Neuronal stem cell (in vitro differentiated cells): ENCODE results near the gene SBDS.

Experiments used
- DNase-seq: peaks from one replicate; pipeline ENCODE4 v3.0.0-alpha.2; 2013; ENCODE audit warnings: low spot score
- H2AFZ ChIP-seq: one replicate; pipeline ENCODE4 v1.6.1; 2013; ENCODE audit warnings: mild to moderate bottlenecking, low read length, inconsistent platforms
- H2AK5ac ChIP-seq: 2 replicates; pipeline ENCODE4 v1.6.1; 2013; ENCODE audit warnings: low read depth, mild to moderate bottlenecking, inconsistent platforms, low read length, moderate library complexity, mixed read lengths
- H2BK120ac ChIP-seq: 2 replicates; pipeline ENCODE4 v1.6.1; 2013; ENCODE audit warnings: low read depth, mild to moderate bottlenecking, inconsistent platforms, low read length, moderate library complexity, mixed read lengths
- H2BK12ac ChIP-seq: one replicate; pipeline ENCODE4 v1.6.1; 2013; ENCODE audit warnings: low read length, inconsistent platforms
- H2BK15ac ChIP-seq: 2 replicates; pipeline ENCODE4 v1.6.1; 2013; ENCODE audit warnings: mild to moderate bottlenecking, low read length, inconsistent platforms, mixed read lengths
- H2BK5ac ChIP-seq: one replicate; pipeline ENCODE4 v1.6.1; 2013; ENCODE audit warnings: inconsistent platforms, mild to moderate bottlenecking, low read length, moderate library complexity
- H3K14ac ChIP-seq: one replicate; pipeline ENCODE4 v1.6.1; 2013; ENCODE audit warnings: low read length, inconsistent platforms
- H3K18ac ChIP-seq: 2 replicates; pipeline ENCODE4 v1.6.1; 2013; ENCODE audit warnings: low read length, inconsistent platforms
- H3K23ac ChIP-seq: 2 replicates; pipeline ENCODE4 v1.6.1; 2013; ENCODE audit warnings: low read depth, mild to moderate bottlenecking, mixed read lengths, low read length, inconsistent platforms; ENCODE audit not compliant: poor library complexity
- H3K27ac ChIP-seq: replicated peaks from 3 replicates; pipeline ENCODE4 v1.5.1; 2013; ENCODE audit warnings: low read length, inconsistent platforms
- H3K27me3 ChIP-seq, 3 experiments: 2 replicates each; pipeline ENCODE4 v1.6.1; 2013; ENCODE audit warnings: low read length in 3 of 3, mild to moderate bottlenecking in 2 of 3, inconsistent platforms in 1 of 3, low read depth in 1 of 3, mixed read lengths in 1 of 3, moderate library complexity in 1 of 3; ENCODE audit not compliant: control insufficient read depth in 3 of 3, insufficient read depth in 3 of 3
- H3K36me3 ChIP-seq, 2 donors: replicated peaks in 1 of 2; 2 replicates each; pipeline ENCODE4 v1.6.1; 2013; ENCODE audit warnings: low read length in 2 of 2; ENCODE audit not compliant: control insufficient read depth in 2 of 2, insufficient read depth in 2 of 2
- H3K4ac ChIP-seq: 2 replicates; pipeline ENCODE4 v1.6.1; 2013; ENCODE audit warnings: inconsistent platforms, mild to moderate bottlenecking, low read length, moderate library complexity
- H3K4me1 ChIP-seq, 2 donors: 1 replicate in 1 of 2; 2 replicates in 1 of 2; pipeline ENCODE4 v1.6.1; 2013; ENCODE audit warnings: low read length in 2 of 2, low read depth in 1 of 2; ENCODE audit not compliant: control insufficient read depth in 2 of 2, insufficient read depth in 1 of 2
- H3K4me2 ChIP-seq: one replicate; pipeline ENCODE4 v1.6.1; 2013; ENCODE audit warnings: mild to moderate bottlenecking, low read length, inconsistent platforms; ENCODE audit not compliant: insufficient read depth, poor library complexity, severe bottlenecking
- H3K4me3 ChIP-seq, 2 donors: 2 replicates each; pipeline ENCODE4 v1.5.1; 2013; ENCODE audit warnings: low read length in 2 of 2, mild to moderate bottlenecking in 2 of 2, inconsistent platforms in 1 of 2, moderate library complexity in 1 of 2
- H3K79me1 ChIP-seq: one replicate; pipeline ENCODE4 v1.6.1; 2013; ENCODE audit warnings: low read depth, mild to moderate bottlenecking, inconsistent platforms, low read length, moderate library complexity
- H3K9ac ChIP-seq: one replicate; pipeline ENCODE4 v1.6.1; 2013; ENCODE audit warnings: mild to moderate bottlenecking, low read depth, low read length, inconsistent platforms; ENCODE audit not compliant: poor library complexity
- H3K9me3 ChIP-seq, 2 donors: replicated peaks in 1 of 2; 2 replicates each; pipeline versions ENCODE3 to v1.6.1; 2013; ENCODE audit warnings: low read length in 2 of 2, mild to moderate bottlenecking in 2 of 2, inconsistent platforms in 1 of 2, low read depth in 1 of 2, mixed read lengths in 1 of 2, moderate library complexity in 1 of 2; ENCODE audit not compliant: control insufficient read depth in 2 of 2, insufficient read depth in 1 of 2
- H4K8ac ChIP-seq: one replicate; pipeline ENCODE4 v1.6.1; 2013; ENCODE audit warnings: low read depth, mild to moderate bottlenecking, inconsistent platforms, low read length, moderate library complexity
- H4K91ac ChIP-seq: one replicate; pipeline ENCODE4 v1.6.1; 2013; ENCODE audit warnings: low read length, low read depth, mild to moderate bottlenecking, inconsistent platforms; ENCODE audit not compliant: poor library complexity
- WGBS, 2 donors: extraction: QIAGEN DNeasy Blood & Tissue Kit; methylation state at CpG; one replicate each; pipeline ENCODE4 v1.1.7; 2013; ENCODE audit warnings: missing lambda C conversion rate in 2 of 2, mixed read lengths in 1 of 2; ENCODE audit not compliant: insufficient read length in 2 of 2, insufficient replicate concordance in 1 of 2; ENCODE audit errors: extremely low coverage in 2 of 2; 5-methylcytosine and 5-hydroxymethylcytosine counted together

The SBDS gene

DNA sequence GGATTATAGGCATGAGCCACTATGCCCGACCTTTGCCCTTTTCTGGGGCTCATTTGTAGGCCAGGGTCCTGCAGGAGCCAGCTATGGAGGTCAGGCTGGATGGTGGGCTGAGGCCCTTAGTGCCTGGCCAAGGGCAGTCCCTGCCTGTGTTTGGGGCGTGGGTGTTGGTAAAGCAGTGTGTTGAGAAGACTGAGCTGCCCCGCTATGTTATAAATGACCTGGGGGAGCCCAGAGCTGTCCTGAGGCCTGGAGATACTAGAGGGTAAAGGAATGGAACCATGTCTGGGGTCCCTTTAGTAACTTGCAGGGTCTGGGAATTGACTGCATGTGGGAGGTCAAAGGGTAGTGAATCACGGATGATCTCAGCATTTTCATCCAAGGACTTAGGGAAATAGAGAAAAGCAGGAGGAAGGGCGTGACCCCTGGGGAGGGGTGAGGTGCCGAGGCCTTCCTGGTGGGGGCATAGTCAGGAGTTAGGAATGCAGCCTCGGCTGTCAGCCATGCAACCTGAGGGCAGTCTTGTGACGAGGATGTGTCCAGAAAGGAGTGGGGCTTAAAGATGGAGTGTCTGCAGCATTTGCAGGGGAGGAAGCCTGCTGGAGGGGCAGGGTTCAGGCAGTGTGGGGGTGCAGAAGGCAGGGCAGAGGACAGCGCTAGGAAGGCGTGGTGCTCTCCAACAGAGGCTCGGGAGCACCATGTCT, 42.9 kb downstream of the SBDS start:
- Histone ChIP-seq H3K14ac (peak overlapping the region; percentile 38), H4K8ac (no peak overlapping the region), H3K79me1 (peaks cover 2% of the 10 kb centered on the region), H3K27me3 (no peaks in the 10 kb centered on the region), H2BK12ac (no peak overlapping the region), H2AK5ac (no peak overlapping the region), H3K36me3 (peaks cover 39 to 98% of the 10 kb centered on the region in 2 donors), H3K4me3 (no peak overlapping the region), H4K91ac (no peak overlapping the region), H3K4me2 (no peak overlapping the region), H3K4me1 (no peaks in the 10 kb centered on the region), H3K27ac (no peak overlapping the region), H3K23ac (no peak overlapping the region), H2AFZ (no peak overlapping the region), H3K9ac (no peak overlapping the region), H3K9me3 (no peaks in the 10 kb centered on the region), H2BK5ac (no peak overlapping the region), H2BK15ac (no peak overlapping the region), H3K4ac (no peak overlapping the region), H3K18ac (no peak overlapping the region), H2BK120ac (no peak overlapping the region)
- no CpG with 5 or more reads among the region's 11 CpGs for WGBS, 2 donors
- DNase-seq = no peak

DNA sequence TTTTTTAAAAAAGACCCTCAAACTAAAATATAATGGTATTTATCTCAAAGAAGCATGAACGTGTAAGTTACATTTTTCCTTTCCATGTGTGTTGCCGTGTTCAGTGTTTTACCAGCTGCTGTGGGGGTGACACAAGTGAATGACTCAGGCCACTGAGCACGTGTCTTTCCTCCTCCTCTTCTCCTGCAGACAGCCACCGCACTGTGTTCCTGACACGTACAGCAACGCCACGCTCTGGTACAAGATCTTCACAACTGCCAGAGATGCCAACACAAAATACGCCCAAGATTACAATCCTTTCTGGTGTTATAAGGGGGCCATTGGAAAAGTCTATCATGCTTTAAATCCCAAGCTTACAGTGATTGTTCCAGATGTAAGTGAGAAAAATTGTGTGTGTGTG, 44.6 kb downstream of the SBDS start:
- Histone ChIP-seq H3K4ac (no peak overlapping the region), H3K27ac (no peak overlapping the region), H4K91ac (peak overlapping the region; percentile 83), H3K14ac (no peak overlapping the region), H2BK120ac (no peak overlapping the region), H3K4me3 (no peak overlapping the region), H3K27me3 (no peaks in the 10 kb centered on the region), H2BK5ac (no peak overlapping the region), H3K9ac (no peak overlapping the region), H2BK15ac (no peak overlapping the region), H4K8ac (no peak overlapping the region), H3K79me1 (peaks cover 2% of the 10 kb centered on the region), H3K4me2 (no peak overlapping the region), H3K18ac (no peak overlapping the region), H3K4me1 (no peaks in the 10 kb centered on the region), H2BK12ac (no peak overlapping the region), H3K23ac (no peak overlapping the region), H3K36me3 (peaks cover 42 to 95% of the 10 kb centered on the region in 2 donors), H2AK5ac (no peak overlapping the region), H2AFZ (no peak overlapping the region), H3K9me3 (no peaks in the 10 kb centered on the region)
- no peak for DNase-seq
- no CpG with 5 or more reads among the region's 8 CpGs for WGBS, 2 donors

DNA sequence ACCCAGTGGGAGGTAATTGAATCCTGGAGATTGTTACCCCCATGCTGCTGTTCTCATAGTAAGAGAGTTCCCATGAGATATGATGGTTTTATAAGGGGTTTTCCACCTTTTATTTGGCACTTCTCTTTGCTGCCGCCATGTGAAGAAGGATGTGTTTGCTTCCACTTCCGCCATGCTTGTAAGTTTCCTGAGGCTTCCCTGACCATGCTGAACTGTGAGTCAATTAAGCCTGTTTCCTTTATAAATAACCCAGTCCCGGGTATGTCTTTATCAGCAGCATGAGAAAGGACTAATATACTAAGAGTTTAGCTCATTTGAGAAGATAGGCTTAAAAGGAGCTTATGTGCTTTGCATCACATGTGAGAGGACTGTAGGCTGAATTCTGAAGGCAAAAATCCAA, 45.1 kb downstream of the SBDS start:
- Histone ChIP-seq H3K18ac (no peak overlapping the region), H3K4me2 (no peak overlapping the region), H3K27me3 (no peaks in the 10 kb centered on the region), H2BK15ac (no peak overlapping the region), H2BK120ac (no peak overlapping the region), H3K27ac (no peak overlapping the region), H3K4me1 (no peaks in the 10 kb centered on the region), H3K36me3 (peaks cover 38 to 93% of the 10 kb centered on the region in 2 donors), H3K79me1 (peaks cover 2% of the 10 kb centered on the region), H4K91ac (no peak overlapping the region), H3K4ac (no peak overlapping the region), H3K14ac (no peak overlapping the region), H2BK12ac (no peak overlapping the region), H2AFZ (no peak overlapping the region), H3K4me3 (no peak overlapping the region), H2BK5ac (no peak overlapping the region), H2AK5ac (no peak overlapping the region), H3K9ac (no peak overlapping the region), H3K9me3 (no peaks in the 10 kb centered on the region), H3K23ac (no peak overlapping the region), H4K8ac (no peak overlapping the region)
- no peak for DNase-seq
- no CpG with 5 or more reads among the region's 3 CpGs for WGBS, 2 donors

DNA sequence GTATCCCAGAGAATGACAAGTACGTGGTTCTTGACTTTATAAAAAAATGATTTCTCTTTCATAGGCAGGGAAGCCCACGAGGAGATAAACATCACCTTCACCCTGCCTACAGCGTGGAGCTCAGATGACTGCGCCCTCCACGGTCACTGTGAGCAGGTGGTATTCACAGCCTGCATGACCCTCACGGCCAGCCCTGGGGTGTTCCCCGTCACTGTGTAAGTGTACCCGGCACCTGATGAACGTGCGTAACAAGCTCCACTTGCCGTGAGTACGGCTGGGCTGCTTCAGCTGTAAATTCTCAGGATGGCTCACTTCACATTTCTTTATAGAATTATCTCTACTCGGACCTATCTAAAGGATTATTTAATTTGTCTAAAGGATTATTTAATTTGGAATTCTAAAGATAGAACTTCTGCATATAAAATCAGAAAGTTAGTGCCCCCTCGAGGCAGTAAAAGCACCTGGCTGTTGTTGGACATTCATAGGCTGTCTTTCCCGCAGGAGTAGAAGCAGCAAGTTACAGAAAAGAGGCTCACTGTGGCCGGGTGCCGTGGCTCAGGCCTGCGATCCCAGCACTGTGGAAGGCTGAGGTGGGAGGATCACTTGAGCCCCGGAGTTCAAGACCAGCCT, 46.8 kb downstream of the SBDS start:
- no peak overlapping the region for H3K27ac ChIP-seq
- peaks cover 5% of the 10 kb centered on the region for H3K79me1 ChIP-seq
- DNase-seq = no peak
- H3K4ac ChIP-seq = no peak overlapping the region
- H2AFZ ChIP-seq = no peak overlapping the region
- no peak overlapping the region for H3K18ac ChIP-seq
- peaks cover 42 to 93% of the 10 kb centered on the region in 2 donors for H3K36me3 ChIP-seq
- no peak overlapping the region for H3K4me2 ChIP-seq
- no peaks in the 10 kb centered on the region for H3K27me3 ChIP-seq
- no peak overlapping the region for H4K8ac ChIP-seq
- no peak overlapping the region for H4K91ac ChIP-seq
- H2AK5ac ChIP-seq = no peak overlapping the region
- no peak overlapping the region for H2BK5ac ChIP-seq
- H3K4me3 ChIP-seq = no peak overlapping the region
- no peak overlapping the region for H2BK120ac ChIP-seq
- WGBS, 2 donors = no CpG with 5 or more reads among the region's 19 CpGs
- H2BK12ac ChIP-seq = no peak overlapping the region
- H3K23ac ChIP-seq = no peak overlapping the region
- no peaks in the 10 kb centered on the region for H3K9me3 ChIP-seq
- H3K9ac ChIP-seq = no peak overlapping the region
- no peak overlapping the region for H2BK15ac ChIP-seq
- no peaks in the 10 kb centered on the region for H3K4me1 ChIP-seq
- H3K14ac ChIP-seq = no peak overlapping the region
